GM23338 (cell line): Measurements from ENCODE around the gene FNDC4. TPM values are rescaled to one million over a fixed set of nuclear protein-coding genes. Genes with fewer than 3 reads are reported as not detected.

Experiments
- ATAC-seq: fragments of 200-7000 bp; cut with Tn5 transposase; 3 replicates; pipeline ENCODE4 v1.9.1; 2020
- DNase-seq: peaks from one replicate; pipeline ENCODE4 v3.0.0-alpha.2; 2015; ENCODE audit warnings: low spot score
- H2AFZ ChIP-seq: fragments of 200-600 bp; sonication (generic); 2 replicates; pipeline ENCODE4 v1.8.0; 2016; ENCODE audit warnings: antibody characterized with exemption, mild to moderate bottlenecking, moderate library complexity
- H3F3A ChIP-seq: fragments of 200-600 bp; sonication (generic); replicated peaks from 2 replicates; pipeline ENCODE4 v1.8.0; 2017; ENCODE audit warnings: antibody characterized with exemption, mixed run types, low read depth
- H3K27ac ChIP-seq: fragments of 200-600 bp; sonication (generic); 2 replicates; pipeline ENCODE4 v1.6.1; 2016; ENCODE audit warnings: low read depth
- H3K27me3 ChIP-seq: fragments of 200-600 bp; sonication (generic); 2 replicates; pipeline ENCODE4 v1.8.0; 2016; ENCODE audit warnings: mild to moderate bottlenecking, mixed run types, moderate library complexity; ENCODE audit not compliant: insufficient read depth
- H3K36me3 ChIP-seq: fragments of 200-600 bp; sonication (generic); 2 replicates; pipeline ENCODE4 v1.8.0; 2016; ENCODE audit warnings: mild to moderate bottlenecking; ENCODE audit not compliant: insufficient read depth
- H3K4me1 ChIP-seq: fragments of 200-600 bp; sonication (generic); 2 replicates; pipeline ENCODE4 v1.8.0; 2016; ENCODE audit warnings: mild to moderate bottlenecking, moderate library complexity; ENCODE audit not compliant: insufficient read depth
- H3K4me2 ChIP-seq: fragments of 200-600 bp; sonication (generic); 2 replicates; pipeline ENCODE4 v1.7.1; 2017; ENCODE audit warnings: mixed run types
- H3K4me3 ChIP-seq: fragments of 200-600 bp; sonication (generic); 2 replicates; pipeline ENCODE4 v1.6.1; 2016; ENCODE audit warnings: mixed run types
- H3K79me2 ChIP-seq: fragments of 200-600 bp; sonication (generic); replicated peaks from 2 replicates; pipeline ENCODE4 v1.8.0; 2017; ENCODE audit warnings: mild to moderate bottlenecking; ENCODE audit not compliant: insufficient read depth
- H3K9me2 ChIP-seq: fragments of 200-600 bp; sonication (generic); 2 replicates; pipeline ENCODE4 v1.8.0; 2017; ENCODE audit not compliant: insufficient read depth
- H4K20me1 ChIP-seq: fragments of 200-600 bp; sonication (generic); replicated peaks from 2 replicates; pipeline ENCODE4 v1.8.0; 2017; ENCODE audit warnings: mild to moderate bottlenecking; ENCODE audit not compliant: insufficient read depth
- H3K27ac Mint-ChIP-seq: 2 replicates; pipeline ENCODE4 v1.8.0; 2020; ENCODE audit warnings: inconsistent platforms, mild to moderate bottlenecking, moderate library complexity, mixed read lengths
- H3K27me3 Mint-ChIP-seq: 3 replicates; pipeline ENCODE4 v1.8.0; 2022; ENCODE audit warnings: low read depth, mild to moderate bottlenecking, moderate library complexity, mixed read lengths, inconsistent platforms; ENCODE audit not compliant: insufficient read depth, poor library complexity
- H3K36me3 Mint-ChIP-seq: 3 replicates; pipeline ENCODE4 v1.8.0; 2021; ENCODE audit warnings: low read depth, mild to moderate bottlenecking, inconsistent platforms, moderate library complexity, mixed read lengths
- H3K4me1 Mint-ChIP-seq: 3 replicates; pipeline ENCODE4 v1.8.0; 2020; ENCODE audit warnings: mild to moderate bottlenecking, inconsistent platforms, mixed read lengths
- H3K4me3 Mint-ChIP-seq: 3 replicates; pipeline ENCODE4 v1.8.0; 2021; ENCODE audit warnings: moderate library complexity, mild to moderate bottlenecking, inconsistent platforms, mixed read lengths
- H3K9me3 Mint-ChIP-seq: 3 replicates; pipeline ENCODE4 v1.8.0; 2020; ENCODE audit warnings: moderate library complexity, mild to moderate bottlenecking, inconsistent platforms, mixed read lengths
- CREB1 ChIP-seq: fragments of 250-450 bp; sonication (Bioruptor Pico); IDR thresholded peaks from 2 replicates; pipeline ENCODE4 v1.5.0; 2020; ENCODE audit warnings: low read depth, mild to moderate bottlenecking, moderate library complexity
- EZH2 ChIP-seq: fragments of 200-600 bp; sonication (generic); IDR thresholded peaks from one replicate; pipeline ENCODE4 v1.8.0; 2017; ENCODE audit warnings: antibody characterized with exemption, mild to moderate bottlenecking, low read depth; ENCODE audit not compliant: unreplicated experiment
- EZH2phosphoT487 ChIP-seq: fragments of 200-600 bp; sonication (generic); IDR thresholded peaks from one replicate; pipeline ENCODE4 v1.8.1; 2018; ENCODE audit warnings: antibody characterized with exemption; ENCODE audit not compliant: unreplicated experiment
- JUNB ChIP-seq: IDR thresholded peaks from one replicate; pipeline ENCODE4 v1.6.1; 2016; ENCODE audit warnings: antibody characterized with exemption; ENCODE audit not compliant: unreplicated experiment
- NANOG ChIP-seq: IDR thresholded peaks from 2 replicates; pipeline ENCODE4 v1.6.1; 2016; ENCODE audit warnings: antibody characterized with exemption, borderline replicate concordance
- POLR2AphosphoS5 ChIP-seq: IDR thresholded peaks from 2 replicates; pipeline ENCODE4 v1.6.1; 2016; ENCODE audit warnings: antibody characterized with exemption, low read depth
- STAT1 ChIP-seq: IDR thresholded peaks from one replicate; pipeline ENCODE4 v1.6.1; 2016; ENCODE audit warnings: antibody characterized with exemption; ENCODE audit not compliant: unreplicated experiment
- ZNF114 ChIP-seq: fragments of 250-450 bp; sonication (Bioruptor Pico); IDR thresholded peaks from 2 replicates; pipeline ENCODE4 v1.5.0; 2020; ENCODE audit warnings: mild to moderate bottlenecking, moderate library complexity
- ZNF331 ChIP-seq: fragments of 250-450 bp; sonication (Bioruptor Pico); IDR thresholded peaks from 2 replicates; pipeline ENCODE4 v1.5.0; 2020; ENCODE audit warnings: low read depth, mild to moderate bottlenecking, moderate library complexity
- polyA plus RNA-seq: library from polyadenylated mRNA; unstranded; fragments of >200 nt; fragmentation: Nextera tagmentation; extraction: Ambion mirVana; gene quantifications from 2 replicates; pipeline ENCODE4 v1.2.1, GENCODE V29; 2016
- total RNA-seq: library from RNA; depleted of rRNA; stranded (reverse); fragments of >200 nt; shearing (Covaris generic); gene quantifications from 2 replicates; pipeline ENCODE4 v1.2.3, GENCODE V29; 2014
- TF ChIP-seq, protein P1 (sequence below), 2 experiments: fragments of 200-600 bp in 1 of 2; sonication (generic) in 1 of 2; conservative IDR thresholded peaks; 2 replicates each; pipeline versions ENCODE4 v1.5.1 to v1.6.1; 2016 to 2017; ENCODE audit warnings: antibody characterized with exemption in 2 of 2, low read depth in 2 of 2, mild to moderate bottlenecking in 2 of 2, moderate library complexity in 1 of 2
- TF ChIP-seq, protein P2 (sequence below): fragments of 250-450 bp; sonication (Bioruptor Pico); IDR thresholded peaks from 2 replicates; pipeline ENCODE4 v1.5.0; 2020; ENCODE audit warnings: mild to moderate bottlenecking, moderate library complexity
- TF ChIP-seq, protein P3 (sequence below): IDR thresholded peaks from 2 replicates; pipeline ENCODE4 v1.6.1; 2016; ENCODE audit warnings: antibody characterized with exemption
- TF ChIP-seq, protein P4 (sequence below): IDR thresholded peaks from one replicate; pipeline ENCODE4 v1.6.1; 2018; ENCODE audit warnings: antibody characterized with exemption; ENCODE audit not compliant: unreplicated experiment

Gene FNDC4
- total and polyA plus RNA-seq, 2 experiments from 2014 or later: 5.9 to 13.3 TPM

DNA sequence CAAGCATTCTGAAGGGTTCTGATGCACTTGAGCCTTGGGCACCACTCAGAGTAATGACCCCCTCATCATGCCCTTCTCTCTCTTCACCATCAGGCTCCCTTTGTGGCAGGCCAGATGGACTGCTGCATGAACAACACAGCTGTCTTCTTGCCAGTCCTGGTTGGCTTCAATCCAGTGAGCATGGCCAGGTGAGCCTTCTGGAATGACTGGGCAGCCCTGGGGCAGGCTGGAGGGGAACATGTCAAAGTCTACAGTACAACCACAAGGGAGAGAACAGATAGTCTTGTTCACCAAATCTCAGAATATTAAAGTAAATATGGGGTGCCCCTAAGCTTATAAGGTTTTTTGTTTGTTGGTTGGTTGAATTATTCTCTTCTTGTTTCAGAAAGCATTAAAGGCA lies 6.0 kb upstream of the FNDC4 start:
- Histone ChIP-seq H3K4me1 (peaks cover 14% of the 10 kb centered on the region), H3K36me3 (no peaks in the 10 kb centered on the region), H3K27ac (no peak overlapping the region), H4K20me1 (no peaks in the 10 kb centered on the region), H3K27me3 (peaks cover 7% of the 10 kb centered on the region), H3K4me2 (no peak overlapping the region), H2AFZ (no peak overlapping the region), H3F3A (no peaks in the 10 kb centered on the region), H3K4me3 (no peak overlapping the region), H3K79me2 (no peaks in the 10 kb centered on the region), H3K9me2 (no peaks in the 10 kb centered on the region)
- peaks cover 18% of the 10 kb centered on the region for H3K4me1 Mint-ChIP-seq
- no peak overlapping the region for H3K27ac Mint-ChIP-seq
- no peak for DNase-seq
- peaks cover 6% of the 10 kb centered on the region for H3K27me3 Mint-ChIP-seq
- ATAC-seq: no peak
- H3K9me3 Mint-ChIP-seq: no peaks in the 10 kb centered on the region
- H3K4me3 Mint-ChIP-seq: no peak overlapping the region
- H3K36me3 Mint-ChIP-seq: no peaks in the 10 kb centered on the region
- TF ChIP-seq, protein P1, sequence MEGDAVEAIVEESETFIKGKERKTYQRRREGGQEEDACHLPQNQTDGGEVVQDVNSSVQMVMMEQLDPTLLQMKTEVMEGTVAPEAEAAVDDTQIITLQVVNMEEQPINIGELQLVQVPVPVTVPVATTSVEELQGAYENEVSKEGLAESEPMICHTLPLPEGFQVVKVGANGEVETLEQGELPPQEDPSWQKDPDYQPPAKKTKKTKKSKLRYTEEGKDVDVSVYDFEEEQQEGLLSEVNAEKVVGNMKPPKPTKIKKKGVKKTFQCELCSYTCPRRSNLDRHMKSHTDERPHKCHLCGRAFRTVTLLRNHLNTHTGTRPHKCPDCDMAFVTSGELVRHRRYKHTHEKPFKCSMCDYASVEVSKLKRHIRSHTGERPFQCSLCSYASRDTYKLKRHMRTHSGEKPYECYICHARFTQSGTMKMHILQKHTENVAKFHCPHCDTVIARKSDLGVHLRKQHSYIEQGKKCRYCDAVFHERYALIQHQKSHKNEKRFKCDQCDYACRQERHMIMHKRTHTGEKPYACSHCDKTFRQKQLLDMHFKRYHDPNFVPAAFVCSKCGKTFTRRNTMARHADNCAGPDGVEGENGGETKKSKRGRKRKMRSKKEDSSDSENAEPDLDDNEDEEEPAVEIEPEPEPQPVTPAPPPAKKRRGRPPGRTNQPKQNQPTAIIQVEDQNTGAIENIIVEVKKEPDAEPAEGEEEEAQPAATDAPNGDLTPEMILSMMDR (conservative IDR thresholded peaks at IDR 0.05; ENCODE audit: low read depth in 2 of 2): no peak
- TF ChIP-seq NANOG: no peak
- no peak for TF ChIP-seq EZH2
- TF ChIP-seq, protein P2, sequence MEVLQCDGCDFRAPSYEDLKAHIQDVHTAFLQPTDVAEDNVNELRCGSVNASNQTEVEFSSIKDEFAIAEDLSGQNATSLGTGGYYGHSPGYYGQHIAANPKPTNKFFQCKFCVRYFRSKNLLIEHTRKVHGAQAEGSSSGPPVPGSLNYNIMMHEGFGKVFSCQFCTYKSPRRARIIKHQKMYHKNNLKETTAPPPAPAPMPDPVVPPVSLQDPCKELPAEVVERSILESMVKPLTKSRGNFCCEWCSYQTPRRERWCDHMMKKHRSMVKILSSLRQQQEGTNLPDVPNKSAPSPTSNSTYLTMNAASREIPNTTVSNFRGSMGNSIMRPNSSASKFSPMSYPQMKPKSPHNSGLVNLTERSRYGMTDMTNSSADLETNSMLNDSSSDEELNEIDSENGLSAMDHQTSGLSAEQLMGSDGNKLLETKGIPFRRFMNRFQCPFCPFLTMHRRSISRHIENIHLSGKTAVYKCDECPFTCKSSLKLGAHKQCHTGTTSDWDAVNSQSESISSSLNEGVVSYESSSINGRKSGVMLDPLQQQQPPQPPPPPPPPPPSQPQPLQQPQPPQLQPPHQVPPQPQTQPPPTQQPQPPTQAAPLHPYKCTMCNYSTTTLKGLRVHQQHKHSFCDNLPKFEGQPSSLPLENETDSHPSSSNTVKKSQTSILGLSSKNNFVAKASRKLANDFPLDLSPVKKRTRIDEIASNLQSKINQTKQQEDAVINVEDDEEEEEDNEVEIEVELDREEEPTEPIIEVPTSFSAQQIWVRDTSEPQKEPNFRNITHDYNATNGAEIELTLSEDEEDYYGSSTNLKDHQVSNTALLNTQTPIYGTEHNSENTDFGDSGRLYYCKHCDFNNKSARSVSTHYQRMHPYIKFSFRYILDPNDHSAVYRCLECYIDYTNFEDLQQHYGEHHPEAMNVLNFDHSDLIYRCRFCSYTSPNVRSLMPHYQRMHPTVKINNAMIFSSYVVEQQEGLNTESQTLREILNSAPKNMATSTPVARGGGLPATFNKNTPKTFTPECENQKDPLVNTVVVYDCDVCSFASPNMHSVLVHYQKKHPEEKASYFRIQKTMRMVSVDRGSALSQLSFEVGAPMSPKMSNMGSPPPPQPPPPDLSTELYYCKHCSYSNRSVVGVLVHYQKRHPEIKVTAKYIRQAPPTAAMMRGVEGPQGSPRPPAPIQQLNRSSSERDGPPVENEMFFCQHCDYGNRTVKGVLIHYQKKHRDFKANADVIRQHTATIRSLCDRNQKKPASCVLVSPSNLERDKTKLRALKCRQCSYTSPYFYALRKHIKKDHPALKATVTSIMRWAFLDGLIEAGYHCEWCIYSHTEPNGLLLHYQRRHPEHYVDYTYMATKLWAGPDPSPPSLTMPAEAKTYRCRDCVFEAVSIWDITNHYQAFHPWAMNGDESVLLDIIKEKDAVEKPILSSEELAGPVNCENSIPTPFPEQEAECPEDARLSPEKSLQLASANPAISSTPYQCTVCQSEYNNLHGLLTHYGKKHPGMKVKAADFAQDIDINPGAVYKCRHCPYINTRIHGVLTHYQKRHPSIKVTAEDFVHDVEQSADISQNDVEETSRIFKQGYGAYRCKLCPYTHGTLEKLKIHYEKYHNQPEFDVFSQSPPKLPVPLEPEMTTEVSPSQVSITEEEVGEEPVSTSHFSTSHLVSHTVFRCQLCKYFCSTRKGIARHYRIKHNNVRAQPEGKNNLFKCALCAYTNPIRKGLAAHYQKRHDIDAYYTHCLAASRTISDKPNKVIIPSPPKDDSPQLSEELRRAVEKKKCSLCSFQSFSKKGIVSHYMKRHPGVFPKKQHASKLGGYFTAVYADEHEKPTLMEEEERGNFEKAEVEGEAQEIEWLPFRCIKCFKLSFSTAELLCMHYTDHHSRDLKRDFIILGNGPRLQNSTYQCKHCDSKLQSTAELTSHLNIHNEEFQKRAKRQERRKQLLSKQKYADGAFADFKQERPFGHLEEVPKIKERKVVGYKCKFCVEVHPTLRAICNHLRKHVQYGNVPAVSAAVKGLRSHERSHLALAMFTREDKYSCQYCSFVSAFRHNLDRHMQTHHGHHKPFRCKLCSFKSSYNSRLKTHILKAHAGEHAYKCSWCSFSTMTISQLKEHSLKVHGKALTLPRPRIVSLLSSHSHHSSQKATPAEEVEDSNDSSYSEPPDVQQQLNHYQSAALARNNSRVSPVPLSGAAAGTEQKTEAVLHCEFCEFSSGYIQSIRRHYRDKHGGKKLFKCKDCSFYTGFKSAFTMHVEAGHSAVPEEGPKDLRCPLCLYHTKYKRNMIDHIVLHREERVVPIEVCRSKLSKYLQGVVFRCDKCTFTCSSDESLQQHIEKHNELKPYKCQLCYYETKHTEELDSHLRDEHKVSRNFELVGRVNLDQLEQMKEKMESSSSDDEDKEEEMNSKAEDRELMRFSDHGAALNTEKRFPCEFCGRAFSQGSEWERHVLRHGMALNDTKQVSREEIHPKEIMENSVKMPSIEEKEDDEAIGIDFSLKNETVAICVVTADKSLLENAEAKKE (CRISPR knock-in tag): no peak
- TF ChIP-seq ZNF331 (CRISPR knock-in tag): no peak
- TF ChIP-seq, protein P3, sequence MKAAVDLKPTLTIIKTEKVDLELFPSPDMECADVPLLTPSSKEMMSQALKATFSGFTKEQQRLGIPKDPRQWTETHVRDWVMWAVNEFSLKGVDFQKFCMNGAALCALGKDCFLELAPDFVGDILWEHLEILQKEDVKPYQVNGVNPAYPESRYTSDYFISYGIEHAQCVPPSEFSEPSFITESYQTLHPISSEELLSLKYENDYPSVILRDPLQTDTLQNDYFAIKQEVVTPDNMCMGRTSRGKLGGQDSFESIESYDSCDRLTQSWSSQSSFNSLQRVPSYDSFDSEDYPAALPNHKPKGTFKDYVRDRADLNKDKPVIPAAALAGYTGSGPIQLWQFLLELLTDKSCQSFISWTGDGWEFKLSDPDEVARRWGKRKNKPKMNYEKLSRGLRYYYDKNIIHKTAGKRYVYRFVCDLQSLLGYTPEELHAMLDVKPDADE: no peak
- TF ChIP-seq, protein P4, sequence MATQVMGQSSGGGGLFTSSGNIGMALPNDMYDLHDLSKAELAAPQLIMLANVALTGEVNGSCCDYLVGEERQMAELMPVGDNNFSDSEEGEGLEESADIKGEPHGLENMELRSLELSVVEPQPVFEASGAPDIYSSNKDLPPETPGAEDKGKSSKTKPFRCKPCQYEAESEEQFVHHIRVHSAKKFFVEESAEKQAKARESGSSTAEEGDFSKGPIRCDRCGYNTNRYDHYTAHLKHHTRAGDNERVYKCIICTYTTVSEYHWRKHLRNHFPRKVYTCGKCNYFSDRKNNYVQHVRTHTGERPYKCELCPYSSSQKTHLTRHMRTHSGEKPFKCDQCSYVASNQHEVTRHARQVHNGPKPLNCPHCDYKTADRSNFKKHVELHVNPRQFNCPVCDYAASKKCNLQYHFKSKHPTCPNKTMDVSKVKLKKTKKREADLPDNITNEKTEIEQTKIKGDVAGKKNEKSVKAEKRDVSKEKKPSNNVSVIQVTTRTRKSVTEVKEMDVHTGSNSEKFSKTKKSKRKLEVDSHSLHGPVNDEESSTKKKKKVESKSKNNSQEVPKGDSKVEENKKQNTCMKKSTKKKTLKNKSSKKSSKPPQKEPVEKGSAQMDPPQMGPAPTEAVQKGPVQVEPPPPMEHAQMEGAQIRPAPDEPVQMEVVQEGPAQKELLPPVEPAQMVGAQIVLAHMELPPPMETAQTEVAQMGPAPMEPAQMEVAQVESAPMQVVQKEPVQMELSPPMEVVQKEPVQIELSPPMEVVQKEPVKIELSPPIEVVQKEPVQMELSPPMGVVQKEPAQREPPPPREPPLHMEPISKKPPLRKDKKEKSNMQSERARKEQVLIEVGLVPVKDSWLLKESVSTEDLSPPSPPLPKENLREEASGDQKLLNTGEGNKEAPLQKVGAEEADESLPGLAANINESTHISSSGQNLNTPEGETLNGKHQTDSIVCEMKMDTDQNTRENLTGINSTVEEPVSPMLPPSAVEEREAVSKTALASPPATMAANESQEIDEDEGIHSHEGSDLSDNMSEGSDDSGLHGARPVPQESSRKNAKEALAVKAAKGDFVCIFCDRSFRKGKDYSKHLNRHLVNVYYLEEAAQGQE: no peak
- TF ChIP-seq EZH2phosphoT487: no peak
- no peak for TF ChIP-seq POLR2AphosphoS5
- TF ChIP-seq ZNF114: no peak
- no peak for TF ChIP-seq CREB1
- TF ChIP-seq STAT1: no peak
- no peak for TF ChIP-seq JUNB
